CD4-positive, alpha-beta T cell treated with Interleukin-12 subunit alpha and Interleukin-12 subunit beta, for 1 hour (primary cell): ENCODE results near the gene ICOSLG.
"Not testable (repeated sequence)": the region's sequence is repeated elsewhere in the genome, so short reads cannot be mapped to it uniquely, and the experiment has no call there.

Experiments used
- DNase-seq: peaks from one replicate; pipeline ENCODE4 v3.0.0-alpha.2; 2020

The ICOSLG gene

GRCh38 chr21:44220674-44221073, 20.1 kb downstream of the ICOSLG start:
- DNase-seq, result not testable (repeated sequence)

GRCh38 chr21:44218461-44218860, 22.3 kb downstream of the ICOSLG start:
- not testable (repeated sequence) for DNase-seq

- DNase-seq, result not testable (repeated sequence)
Measured at GRCh38 chr21:44211978-44212377, 28.8 kb downstream of the ICOSLG start.

DNA sequence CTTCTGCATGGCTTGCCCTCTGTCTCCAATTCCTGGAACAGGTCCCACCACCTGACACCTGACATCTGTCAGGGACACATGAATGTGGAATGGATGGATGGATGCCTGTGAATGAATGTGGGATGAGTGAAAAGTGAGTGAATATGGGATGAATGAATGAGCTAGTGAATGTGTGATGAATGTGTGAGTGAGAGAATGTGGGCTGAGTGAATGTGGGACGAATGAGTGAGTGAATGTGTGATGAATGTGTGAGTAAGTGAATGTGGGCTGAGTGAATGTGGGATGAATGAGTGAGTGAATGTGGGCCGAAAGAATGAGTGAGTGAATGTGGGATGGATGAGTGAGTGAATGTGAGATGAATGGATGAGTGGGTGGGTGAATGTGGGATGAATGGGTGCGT, 29.2 kb downstream of the ICOSLG start:
- not testable (repeated sequence) for DNase-seq

DNA sequence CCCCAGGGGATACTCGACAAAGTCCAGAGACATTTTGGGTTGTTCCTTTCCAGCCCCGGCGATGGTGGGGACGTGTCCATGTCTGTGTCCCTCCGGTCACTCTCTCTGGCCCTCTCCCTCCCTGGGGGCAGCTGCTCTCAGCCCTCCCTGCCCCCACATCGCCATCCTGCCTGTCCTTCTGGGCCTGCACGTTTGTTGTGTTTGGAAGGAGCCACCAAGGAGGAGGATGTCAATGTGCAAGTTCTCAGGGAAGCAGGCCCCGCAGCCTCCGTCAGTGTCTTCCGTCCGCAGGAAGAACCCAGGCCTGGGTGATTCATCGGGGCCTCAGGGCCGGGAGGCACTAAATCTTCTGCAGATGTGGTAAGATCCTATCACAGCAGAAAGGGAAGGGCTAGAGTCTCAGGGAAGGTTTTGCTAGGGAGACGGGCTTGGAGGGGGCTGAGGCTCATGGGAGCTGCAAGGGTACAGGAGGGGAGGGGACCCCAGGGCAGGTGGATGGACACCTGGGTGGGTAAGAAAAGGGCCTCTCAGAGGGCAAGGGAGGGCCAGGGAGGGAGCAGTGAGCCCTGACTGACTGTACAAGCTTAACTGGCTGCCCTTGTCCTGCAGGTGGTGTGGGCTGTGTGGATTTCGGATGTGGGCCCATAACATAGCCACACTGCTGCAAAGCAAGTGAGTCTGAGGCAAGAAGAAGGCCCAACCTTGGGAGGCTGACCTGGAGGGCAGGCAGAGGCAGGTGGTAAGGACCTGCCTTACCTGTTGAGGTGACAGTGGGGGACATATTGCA, 32.7 kb downstream of the ICOSLG start:
- not testable (repeated sequence) for DNase-seq

DNA sequence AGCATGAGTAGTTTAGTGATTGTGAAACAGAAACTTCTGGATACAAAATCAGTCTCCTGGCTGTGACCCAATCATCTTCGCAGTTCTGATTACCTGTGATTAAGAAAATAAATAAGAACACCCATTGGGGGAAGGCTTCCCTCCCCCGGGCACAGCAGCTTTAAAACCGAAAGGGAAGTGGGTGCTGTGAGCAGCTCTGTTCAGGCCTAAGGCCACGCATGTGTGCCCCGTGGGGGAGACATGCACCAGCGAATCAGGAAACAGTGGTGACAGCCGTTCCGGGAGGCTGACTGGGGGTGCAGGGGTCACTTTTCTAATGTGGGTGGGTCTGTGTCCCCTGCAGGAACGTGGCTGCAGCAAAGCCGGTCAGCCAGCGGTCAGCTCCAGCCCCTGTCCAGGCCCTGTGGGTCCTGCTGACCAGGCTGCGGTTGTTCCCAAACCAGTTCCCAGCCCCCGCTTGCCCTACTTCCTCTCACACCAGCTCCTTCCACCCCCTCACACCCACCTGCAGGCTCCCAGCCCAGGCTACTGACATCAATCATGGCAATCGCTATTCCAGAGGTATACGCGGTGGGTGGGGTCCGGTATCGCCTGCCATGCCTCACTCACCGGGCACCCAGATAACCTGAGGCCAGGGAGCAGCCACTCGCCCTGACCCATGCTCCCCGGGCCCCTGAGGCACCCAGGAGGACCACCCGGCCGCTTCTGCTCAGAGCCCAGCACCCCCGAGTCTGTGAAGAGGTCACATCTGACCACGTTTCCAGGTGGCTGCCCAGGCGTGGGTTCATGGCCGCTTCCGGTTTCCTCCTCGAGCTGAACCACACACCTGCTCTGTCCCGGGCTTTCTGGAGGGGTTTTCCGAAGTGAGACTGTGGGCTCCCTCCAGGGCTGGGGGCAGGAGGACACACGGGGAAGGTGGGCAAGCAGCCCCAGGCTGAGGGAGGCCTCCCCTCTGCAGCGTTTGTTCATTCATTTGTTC, 33.8 kb downstream of the ICOSLG start:
- not testable (repeated sequence) for DNase-seq

DNA sequence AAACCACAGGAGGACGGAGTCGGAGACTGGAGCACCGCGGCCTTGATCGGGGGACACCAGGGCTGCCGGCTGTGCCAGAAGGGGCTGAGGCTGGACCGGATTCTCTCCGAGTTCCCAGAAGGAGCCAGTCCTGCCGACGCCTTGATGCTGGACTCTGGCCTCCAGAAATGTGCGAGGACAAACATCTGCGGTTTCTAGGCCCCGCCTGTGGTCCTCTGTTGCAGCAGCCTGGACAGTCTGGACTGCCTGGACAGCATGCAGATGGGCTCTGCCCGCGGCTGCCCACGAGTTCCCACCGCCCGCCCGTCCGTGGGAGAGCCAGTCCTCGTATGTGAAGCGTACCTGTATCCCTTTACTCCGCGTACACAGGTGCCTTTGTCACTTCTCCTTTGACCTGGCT, 34.6 kb downstream of the ICOSLG start:
- DNase-seq, result not testable (repeated sequence)

- DNase-seq, result not testable (repeated sequence)
Measured at GRCh38 chr21:44202590-44203299, 38.0 kb downstream of the ICOSLG start.

- not testable (repeated sequence) for DNase-seq
Measured at GRCh38 chr21:44199997-44200396, 40.7 kb downstream of the ICOSLG start.

GRCh38 chr21:44199448-44199847, 41.3 kb downstream of the ICOSLG start:
- DNase-seq, result no peak

DNA sequence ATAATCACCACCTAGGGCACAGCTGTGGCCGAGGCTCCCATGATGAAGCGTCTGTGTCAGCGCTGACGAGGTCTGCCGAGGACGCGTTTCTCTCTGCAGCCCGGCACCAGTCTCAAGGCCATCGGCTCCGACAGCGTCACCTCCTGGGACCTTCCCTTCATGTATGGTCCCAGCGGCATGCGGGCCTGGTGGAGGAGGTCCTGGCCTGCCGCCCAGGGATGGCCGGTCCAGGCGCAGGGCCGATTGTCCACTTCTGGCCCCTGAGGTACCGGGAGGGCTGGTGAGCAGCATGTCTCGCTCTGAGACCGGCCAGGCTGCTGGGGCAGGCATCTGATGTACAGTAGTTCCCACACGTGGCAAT, 43.6 kb downstream of the ICOSLG start:
- DNase-seq, result not testable (repeated sequence)

DNA sequence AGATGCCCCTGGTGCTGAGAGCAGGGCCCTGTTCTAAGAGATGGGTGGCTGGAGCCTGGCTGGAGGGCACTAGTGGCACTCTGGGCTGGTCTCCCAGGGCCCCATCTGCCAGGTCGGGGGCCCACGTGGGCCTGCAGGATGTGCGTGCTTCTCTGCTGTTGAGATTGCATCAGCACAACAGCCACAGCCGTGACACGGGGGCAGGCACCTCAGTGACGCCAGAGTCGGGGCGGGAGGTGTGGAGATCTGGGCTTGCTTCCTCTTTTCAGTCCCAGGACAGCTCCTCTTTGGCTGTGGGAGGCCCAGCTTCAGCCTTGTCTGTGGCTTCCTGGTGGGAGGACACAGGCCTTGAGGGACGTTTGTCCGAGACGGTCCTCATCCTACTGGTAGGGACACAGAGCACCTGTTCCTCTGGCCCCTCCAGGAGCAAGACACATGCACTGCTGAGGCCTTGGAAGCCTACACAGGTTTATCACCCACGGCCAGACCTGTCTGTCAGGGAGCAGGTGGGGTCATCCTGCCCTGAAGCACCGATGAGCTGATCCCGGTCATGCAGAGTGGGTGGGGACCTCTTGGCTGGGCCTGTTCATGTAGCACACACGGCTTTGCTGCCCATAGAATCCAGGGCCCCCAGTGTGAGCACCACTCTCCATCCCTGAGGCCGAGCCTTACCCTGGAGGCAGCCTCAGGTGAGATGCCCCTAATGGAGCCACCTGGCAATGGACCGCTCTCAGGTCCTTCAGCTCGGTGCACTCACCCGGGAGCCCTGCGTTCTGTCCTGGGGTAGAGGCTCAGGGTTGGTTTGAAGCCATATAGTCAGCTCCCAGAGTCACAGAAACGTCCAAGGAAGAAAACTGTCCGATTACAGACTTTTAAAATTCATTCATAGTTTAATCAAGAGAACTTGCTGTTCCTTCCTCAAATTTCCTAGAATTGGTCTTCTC, 44.3 kb downstream of the ICOSLG start:
- DNase-seq, result peak; percentile 63

DNA sequence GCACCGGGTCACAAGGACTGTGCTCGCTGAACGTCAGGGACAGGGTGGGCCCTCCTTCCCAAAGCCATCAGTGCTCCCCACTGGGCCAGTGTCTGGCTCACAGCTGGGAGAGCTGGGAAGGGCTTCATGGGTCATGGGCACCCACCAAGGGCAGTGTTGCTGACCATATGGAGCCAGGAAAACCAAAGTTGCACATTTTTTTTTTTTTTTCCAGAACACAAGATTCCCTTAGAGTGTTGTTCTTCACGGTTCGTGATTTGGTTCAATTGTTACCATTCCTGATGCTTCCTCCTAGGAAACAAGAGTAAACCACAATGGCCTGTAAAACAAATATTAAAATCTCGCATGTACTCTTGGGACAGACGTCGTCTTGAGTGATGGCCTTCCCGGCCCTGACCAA, 45.9 kb downstream of the ICOSLG start:
- DNase-seq, result not testable (repeated sequence)

DNA sequence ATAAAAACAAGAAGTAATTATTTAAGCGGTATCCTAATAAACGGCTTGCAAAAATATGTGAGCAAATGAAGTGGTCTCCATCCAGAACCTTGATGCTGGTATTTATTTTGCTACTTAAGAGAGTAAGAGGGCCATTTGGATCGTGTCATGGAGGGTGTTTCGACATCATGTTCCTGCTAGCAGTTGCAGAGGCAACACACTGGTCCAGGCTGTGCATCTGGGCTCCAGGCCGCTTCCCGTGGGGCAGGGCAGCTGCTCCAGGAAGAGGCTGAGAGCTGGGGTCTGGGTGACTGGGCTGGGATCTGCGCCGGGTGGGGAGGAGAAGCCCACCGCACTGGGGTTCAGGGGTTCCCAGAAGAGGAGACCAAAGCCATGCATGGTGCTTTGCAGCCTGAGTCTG, 46.3 kb downstream of the ICOSLG start:
- DNase-seq, result not testable (repeated sequence)

- DNase-seq, result not testable (repeated sequence)
Measured at GRCh38 chr21:44193108-44193507, 47.6 kb downstream of the ICOSLG start.

- DNase-seq, result not testable (repeated sequence)
Measured at GRCh38 chr21:44190349-44191271, 50.1 kb downstream of the ICOSLG start.

- DNase-seq, result not testable (repeated sequence)
Measured at GRCh38 chr21:44184862-44185261, 55.9 kb downstream of the ICOSLG start.

DNA sequence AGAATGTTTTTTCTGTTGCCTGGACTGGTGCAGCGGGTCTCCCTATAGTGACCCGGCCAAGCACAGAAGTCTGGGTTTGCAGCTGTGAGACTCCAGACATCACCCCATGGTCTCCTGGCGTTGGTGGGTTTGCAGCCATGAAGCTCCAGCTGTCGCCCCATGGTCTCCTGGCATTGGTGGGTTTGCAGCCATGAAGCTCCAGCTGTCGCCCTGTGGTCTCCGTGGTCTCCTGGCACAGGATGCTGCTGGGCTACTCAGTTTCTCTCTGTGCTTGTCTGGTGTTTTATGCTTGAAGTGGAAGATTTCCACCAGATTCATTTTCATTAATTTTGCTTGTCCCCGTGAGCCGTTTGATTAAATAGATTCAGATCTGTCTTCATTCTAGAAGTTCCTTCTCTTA, 58.5 kb downstream of the ICOSLG start:
- DNase-seq, result not testable (repeated sequence)

DNA sequence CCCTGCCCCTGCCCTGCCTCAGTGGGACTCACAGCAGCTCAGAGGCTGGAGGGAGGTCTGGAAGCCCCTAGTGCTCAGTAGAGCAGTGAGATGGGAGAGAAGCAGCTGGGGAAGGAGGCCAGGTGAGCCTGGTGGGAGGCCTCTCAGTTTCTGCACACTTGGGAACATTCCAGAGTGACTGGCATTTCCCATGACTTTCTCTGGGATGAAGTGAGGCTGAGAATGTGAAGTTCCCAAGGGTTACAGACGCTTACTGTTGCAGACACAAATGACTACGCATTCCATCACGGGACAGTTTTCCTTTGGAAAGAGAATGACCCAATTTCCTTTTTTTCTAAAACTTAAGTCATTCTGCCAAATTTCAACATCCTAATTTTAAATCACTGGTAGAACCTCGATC, 59.2 kb downstream of the ICOSLG start:
- DNase-seq, result not testable (repeated sequence)

DNA sequence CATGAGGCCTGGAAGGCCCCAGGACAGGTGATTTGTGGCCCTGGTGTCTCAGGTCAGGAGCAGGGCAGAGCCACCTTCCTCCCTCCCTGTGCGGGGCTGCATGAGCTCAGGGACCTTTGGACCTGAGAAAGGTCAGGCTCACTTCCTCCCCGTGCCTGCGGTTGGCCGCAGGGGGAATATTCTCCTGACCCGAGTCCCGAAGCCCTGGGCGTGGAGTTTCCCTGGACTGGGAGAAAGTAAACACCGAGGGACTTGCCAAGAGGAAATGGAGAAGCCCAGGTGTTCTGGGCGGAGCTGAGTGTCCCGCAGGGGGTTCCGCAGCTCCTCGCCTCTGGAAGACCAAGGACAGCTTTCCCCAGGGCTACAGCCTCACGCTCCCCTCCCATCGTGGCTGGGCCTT, 64.6 kb downstream of the ICOSLG start:
- not testable (repeated sequence) for DNase-seq

DNA sequence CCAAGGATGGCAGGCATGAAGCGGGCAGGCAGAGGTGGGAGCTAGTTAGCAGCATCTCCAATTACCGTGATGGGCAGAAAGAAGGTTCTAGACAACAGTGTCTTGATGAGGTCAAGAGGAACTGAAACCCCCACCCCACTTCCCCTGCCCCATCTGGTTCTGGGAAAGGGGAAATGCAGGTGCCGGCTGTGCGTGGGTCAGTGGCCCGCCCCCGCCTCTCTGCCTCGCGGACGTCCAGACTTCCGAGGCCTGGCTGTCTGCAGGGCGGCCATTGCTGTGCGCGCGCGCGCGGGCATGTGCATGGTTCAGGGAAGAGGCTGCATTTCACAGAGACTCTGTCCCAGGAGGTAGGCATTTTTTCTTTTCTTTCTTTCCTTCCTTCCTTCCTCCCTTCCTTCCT, 65.6 kb downstream of the ICOSLG start:
- DNase-seq, result not testable (repeated sequence)
